ENCODE measurements around the gene NDE1. TPM values are rescaled to one million over a fixed set of nuclear protein-coding genes. Genes with fewer than 3 reads are reported as not detected.

NDE1 gene
- polyA plus RNA-seq, 2 of the 4 experiments (the other 2 are of a cell fraction) = 27.6 to 30.6 TPM

GRCh38 chr16:15642557-15643047 is 7.4 kb upstream of the NDE1 start (continued):
- TF ChIP-seq, protein P1, sequence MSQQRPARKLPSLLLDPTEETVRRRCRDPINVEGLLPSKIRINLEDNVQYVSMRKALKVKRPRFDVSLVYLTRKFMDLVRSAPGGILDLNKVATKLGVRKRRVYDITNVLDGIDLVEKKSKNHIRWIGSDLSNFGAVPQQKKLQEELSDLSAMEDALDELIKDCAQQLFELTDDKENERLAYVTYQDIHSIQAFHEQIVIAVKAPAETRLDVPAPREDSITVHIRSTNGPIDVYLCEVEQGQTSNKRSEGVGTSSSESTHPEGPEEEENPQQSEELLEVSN (IDR thresholded peaks at IDR 0.05; ENCODE audit: borderline replicate concordance, low read depth) = no peak
- TF ChIP-seq SMC3 (IDR thresholded peaks at IDR 0.05) (peak; percentile 42), MAFK (IDR thresholded peaks at IDR 0.05; ENCODE audit: partially characterized antibody) (no peak), POLR2A (IDR thresholded peaks at IDR 0.05; ENCODE audit: low read length) (no peak; the same call in 1 of the 2 replicates), HOXB13 (CRISPR knock-in tag; IDR thresholded peaks at IDR 0.05; ENCODE audit: low read depth) (no peak), ZNF302 (CRISPR knock-in tag; IDR thresholded peaks at IDR 0.05) (no peak), JUNB (IDR thresholded peaks at IDR 0.05) (no peak), ESRRA (IDR thresholded peaks at IDR 0.05; ENCODE audit: borderline replicate concordance, low read length) (0 out of 2 replicates have a peak, but pooled peaks have one; percentile 43), USF2 (IDR thresholded peaks at IDR 0.05) (no peak), CHD2 (IDR thresholded peaks at IDR 0.05; ENCODE audit: low read length, partially characterized antibody) (no peak), CTCF (IDR thresholded peaks at IDR 0.05) (no peak; the same call in 2 of the 3 replicates), FOSL2 (IDR thresholded peaks at IDR 0.05) (no peak), FOSL2 (CRISPR knock-in tag; IDR thresholded peaks at IDR 0.05) (no peak), POLR2AphosphoS2 (conservative IDR thresholded peaks at IDR 0.05; ENCODE audit: low read length) (no peak), RCOR1 (IDR thresholded peaks at IDR 0.05; ENCODE audit: low read depth, low read length) (no peak), EP300 (IDR thresholded peaks at IDR 0.05) (no peak)
- TF ChIP-seq, protein P2, sequence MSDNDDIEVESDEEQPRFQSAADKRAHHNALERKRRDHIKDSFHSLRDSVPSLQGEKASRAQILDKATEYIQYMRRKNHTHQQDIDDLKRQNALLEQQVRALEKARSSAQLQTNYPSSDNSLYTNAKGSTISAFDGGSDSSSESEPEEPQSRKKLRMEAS (IDR thresholded peaks at IDR 0.05) = no peak

DNA sequence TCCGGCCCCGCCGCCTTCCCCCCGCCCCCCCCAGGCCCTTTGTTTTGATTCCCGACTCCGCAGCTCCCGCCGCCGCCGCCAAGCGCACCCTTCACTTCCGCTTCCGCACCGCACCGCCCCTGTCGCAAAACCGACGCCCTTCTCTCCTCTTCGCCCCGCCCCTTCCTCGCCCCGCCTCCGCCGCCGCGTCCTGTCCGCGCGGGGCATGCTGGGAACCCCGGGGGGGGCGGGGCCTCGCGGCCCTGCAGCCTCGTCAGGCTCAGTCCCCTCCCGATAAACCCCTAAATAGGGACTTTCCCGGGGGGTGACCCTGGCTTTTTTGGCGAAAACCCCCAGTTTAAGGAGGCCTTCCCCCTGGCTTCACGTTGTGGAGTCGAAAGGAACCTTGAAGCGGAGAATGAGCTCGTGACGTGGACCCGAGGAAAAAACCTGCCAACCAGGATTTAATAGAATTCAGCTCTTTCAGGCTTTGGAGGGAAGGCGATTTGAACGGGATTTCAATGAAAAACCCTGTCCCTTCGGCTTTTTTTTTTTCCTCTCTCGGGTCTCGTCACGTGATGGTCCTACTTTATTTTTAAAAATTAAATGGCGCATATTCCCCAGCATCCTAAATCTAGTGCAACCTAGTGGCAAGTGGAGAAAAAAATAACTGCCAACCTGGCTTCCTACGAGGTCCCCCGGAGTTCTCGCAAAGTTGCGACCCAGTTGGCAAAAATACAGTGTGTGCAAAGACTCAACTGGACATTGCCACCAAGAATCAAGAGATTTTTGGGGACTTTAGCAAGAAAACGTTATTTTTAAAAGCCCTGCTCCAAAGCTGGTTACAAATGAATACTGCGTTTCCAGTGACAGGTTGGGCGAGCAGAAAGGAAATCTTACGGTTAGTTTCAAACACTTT is 6.7 kb upstream of the NDE1 start, which contains the start of gene MARF1:
MARF1 (minus strand) TSS at position 107 of the 898 bp plus-strand sequence. CDS start 3,921 bp downstream, outside the sequence.
- FAIRE-seq = no peak
- peak within 1 kb of the TSS; percentile 99 to 100 for H3K27ac ChIP-seq
- H3K4me1 ChIP-seq = peaks cover 30% of the 10 kb centered on the region
- peak within 1 kb of the TSS; percentile 89 for H3K4me3 ChIP-seq
- ChIA-PET POLR2A (interaction anchor here (0.6 to 2.0 kb wide), 18 partner anchors 8 to 161 kb away, joined by 3 to 6 read pairs (median 4); no protein-coding TSS in a partner anchor), CTCF (interaction anchor here (0.5 to 2.3 kb wide), 20 partner anchors 9 to 586 kb away, joined by 3 to 10 read pairs (median 3); no protein-coding TSS in a partner anchor)
- H3K9me3 ChIP-seq = no peaks in the 10 kb centered on the region
- WGBS (ENCODE audit: missing lambda C conversion rate) = 1% methylated on average over 35 of the region's 58 CpGs
- DNase-seq (ENCODE audit: low read depth in 1 of 2, low spot score in 1 of 2) = peak; percentile 68 to 97
- H3K4me2 ChIP-seq = peak within 1 kb of the TSS; percentile 81
- ATAC-seq = peak; percentile 81 to 88
- TF ChIP-seq PHF8 (IDR thresholded peaks at IDR 0.05; ENCODE audit: borderline replicate concordance, low read depth) (peak; percentile 73), HMGXB4 (CRISPR knock-in tag; IDR thresholded peaks at IDR 0.05; ENCODE audit: borderline replicate concordance) (no peak), TP53 (CRISPR knock-in tag; IDR thresholded peaks at IDR 0.05) (0 out of 2 replicates have a peak, but pooled peaks have one; percentile 25), NR3C1 (IDR thresholded peaks at IDR 0.05) (no peak), ZSCAN20 (CRISPR knock-in tag; IDR thresholded peaks at IDR 0.05) (no peak), CHD4 (IDR thresholded peaks at IDR 0.05; ENCODE audit: borderline replicate concordance) (no peak), SMC3 (IDR thresholded peaks at IDR 0.05) (peak; percentile 38; the same call in 2 of the 3 replicates), MAZ (IDR thresholded peaks at IDR 0.05; ENCODE audit: borderline replicate concordance, low read depth, low read length) (no peak), RAD21 (conservative IDR thresholded peaks at IDR 0.05 in 1 of 2, IDR thresholded peaks at IDR 0.05 in 1 of 2) (peak; percentile 33 to 36; a peak in 3 of 5 replicates), HOXB5 (CRISPR knock-in tag; IDR thresholded peaks at IDR 0.05) (no peak), POLR2AphosphoS2 (conservative IDR thresholded peaks at IDR 0.05; ENCODE audit: low read length) (no peak), GATA3 (IDR thresholded peaks at IDR 0.05; ENCODE audit: borderline replicate concordance) (peak; percentile 35; the same call in 1 of the 2 replicates), ATOH8 (CRISPR knock-in tag; IDR thresholded peaks at IDR 0.05; ENCODE audit: low read depth) (no peak), ESRRA (IDR thresholded peaks at IDR 0.05; ENCODE audit: borderline replicate concordance, low read length) (no peak)
- TF ChIP-seq, protein P2 (IDR thresholded peaks at IDR 0.05) = peak; percentile 5; the same call in 1 of the 2 replicates
- TF ChIP-seq, protein P3, sequence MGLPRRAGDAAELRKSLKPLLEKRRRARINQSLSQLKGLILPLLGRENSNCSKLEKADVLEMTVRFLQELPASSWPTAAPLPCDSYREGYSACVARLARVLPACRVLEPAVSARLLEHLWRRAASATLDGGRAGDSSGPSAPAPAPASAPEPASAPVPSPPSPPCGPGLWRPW (IDR thresholded peaks at IDR 0.05) = no peak

Measured in A549 (cell line).